H9 (cell line): ENCODE measurements around the gene FSTL4. TPM values are rescaled to one million over a fixed set of nuclear protein-coding genes. Genes with fewer than 3 reads are reported as not detected.

Source experiments
- DNase-seq: peaks from one replicate; pipeline ENCODE4 v3.0.0-alpha.2; 2017
- H2AFZ ChIP-seq: one replicate; pipeline ENCODE4 v1.6.1; 2013; ENCODE audit warnings: mild to moderate bottlenecking, low read length, control low read depth, moderate library complexity
- H2AK5ac ChIP-seq: 2 replicates; pipeline ENCODE4 v1.6.1; 2013; ENCODE audit warnings: low read length, control low read depth, mixed read lengths; ENCODE audit not compliant: insufficient read length
- H2BK120ac ChIP-seq: one replicate; pipeline ENCODE4 v1.6.1; 2013; ENCODE audit warnings: low read depth, mild to moderate bottlenecking, low read length, control low read depth, inconsistent platforms; ENCODE audit not compliant: poor library complexity, severe bottlenecking
- H2BK12ac ChIP-seq: 2 replicates; pipeline ENCODE4 v1.6.1; 2013; ENCODE audit warnings: low read length, control low read depth, mixed read lengths, low read depth; ENCODE audit not compliant: insufficient read length
- H2BK15ac ChIP-seq: 2 replicates; pipeline ENCODE4 v1.6.1; 2013; ENCODE audit warnings: low read depth, low read length, control low read depth
- H2BK20ac ChIP-seq: one replicate; pipeline ENCODE4 v1.6.1; 2013; ENCODE audit warnings: low read depth, mild to moderate bottlenecking, low read length, control low read depth, inconsistent platforms; ENCODE audit not compliant: poor library complexity, severe bottlenecking
- H2BK5ac ChIP-seq: 2 replicates; pipeline ENCODE4 v1.6.1; 2013; ENCODE audit warnings: low read length, control low read depth, mixed read lengths; ENCODE audit not compliant: insufficient read length
- H3K14ac ChIP-seq: 2 replicates; pipeline ENCODE4 v1.6.1; 2013; ENCODE audit warnings: low read length, control low read depth; ENCODE audit not compliant: insufficient read depth
- H3K18ac ChIP-seq: 2 replicates; pipeline ENCODE4 v1.6.1; 2013; ENCODE audit warnings: low read depth, mild to moderate bottlenecking, mixed read lengths, low read length, control low read depth; ENCODE audit not compliant: insufficient read length
- H3K23ac ChIP-seq: 2 replicates; pipeline ENCODE4 v1.6.1; 2013; ENCODE audit warnings: low read length, control low read depth, mixed read lengths, low read depth; ENCODE audit not compliant: insufficient read length
- H3K23me2 ChIP-seq: 2 replicates; pipeline ENCODE4 v1.6.1; 2013; ENCODE audit warnings: low read depth, mild to moderate bottlenecking, mixed read lengths, low read length, control low read depth; ENCODE audit not compliant: insufficient read length, poor library complexity, severe bottlenecking
- H3K27ac ChIP-seq: 2 replicates; pipeline ENCODE4 v1.5.1; 2013; ENCODE audit warnings: low read length, control low read depth, mixed read lengths, low read depth; ENCODE audit not compliant: insufficient read length
- H3K27me3 ChIP-seq: 2 replicates; pipeline ENCODE4 v1.6.1; 2013; ENCODE audit warnings: low read length, control low read depth, inconsistent platforms; ENCODE audit not compliant: insufficient read depth
- H3K4ac ChIP-seq: 2 replicates; pipeline ENCODE4 v1.6.1; 2013; ENCODE audit warnings: low read depth, mild to moderate bottlenecking, control low read depth, inconsistent platforms, low read length, moderate library complexity
- H3K4me1 ChIP-seq: 2 replicates; pipeline ENCODE4 v1.6.1; 2013; ENCODE audit warnings: low read length, control low read depth, inconsistent platforms; ENCODE audit not compliant: insufficient read depth
- H3K4me2 ChIP-seq: 2 replicates; pipeline ENCODE4 v1.6.1; 2013; ENCODE audit warnings: low read length, control low read depth, mixed read lengths; ENCODE audit not compliant: insufficient read length, insufficient read depth
- H3K56ac ChIP-seq: 2 replicates; pipeline ENCODE4 v1.6.1; 2013; ENCODE audit warnings: low read depth, mild to moderate bottlenecking, mixed read lengths, low read length, control low read depth; ENCODE audit not compliant: insufficient read length
- H3K79me1 ChIP-seq: 2 replicates; pipeline ENCODE4 v1.6.1; 2013; ENCODE audit warnings: low read depth, mild to moderate bottlenecking, moderate library complexity, low read length, control low read depth, inconsistent platforms; ENCODE audit not compliant: insufficient read depth, poor library complexity, severe bottlenecking
- H3K79me2 ChIP-seq: 2 replicates; pipeline ENCODE4 v1.6.1; 2013; ENCODE audit warnings: low read length, control low read depth, inconsistent platforms; ENCODE audit not compliant: insufficient read depth
- H3K9ac ChIP-seq: 2 replicates; pipeline ENCODE4 v1.6.1; 2013; ENCODE audit warnings: low read length, control low read depth, mixed read lengths; ENCODE audit not compliant: insufficient read length; ENCODE audit errors: extremely low read depth
- H3K9me3 ChIP-seq: one replicate; pipeline ENCODE4 v1.6.1; 2013; ENCODE audit warnings: low read depth, low read length, inconsistent platforms; ENCODE audit not compliant: control insufficient read depth
- H3T11ph ChIP-seq: one replicate; pipeline ENCODE4 v1.6.1; 2013; ENCODE audit warnings: mild to moderate bottlenecking, low read length, control low read depth, inconsistent platforms
- H4K20me1 ChIP-seq: one replicate; pipeline ENCODE4 v1.6.1; 2013; ENCODE audit not compliant: control insufficient read depth, insufficient read length, insufficient read depth
- H4K5ac ChIP-seq: 2 replicates; pipeline ENCODE4 v1.6.1; 2013; ENCODE audit warnings: low read depth, mild to moderate bottlenecking, mixed read lengths, low read length, control low read depth; ENCODE audit not compliant: insufficient read length
- H4K8ac ChIP-seq: replicated peaks from 2 replicates; pipeline ENCODE4 v1.6.1; 2013; ENCODE audit warnings: low read length, control low read depth, mixed read lengths, low read depth; ENCODE audit not compliant: insufficient read length
- H4K91ac ChIP-seq: 2 replicates; pipeline ENCODE4 v1.6.1; 2013; ENCODE audit warnings: low read depth, mild to moderate bottlenecking, moderate library complexity, mixed read lengths, low read length, control low read depth; ENCODE audit not compliant: insufficient read length
- H3K27ac Mint-ChIP-seq, 3 experiments: 2 replicates in 2 of 3; 3 replicates in 1 of 3; pipeline ENCODE4 v1.8.0; 2020 to 2021; ENCODE audit warnings: mixed read lengths in 3 of 3, mild to moderate bottlenecking in 1 of 3, moderate library complexity in 1 of 3
- H3K27me3 Mint-ChIP-seq: 2 replicates; pipeline ENCODE4 v1.8.0; 2021; ENCODE audit warnings: low read depth, mild to moderate bottlenecking, moderate library complexity, mixed read lengths
- H3K36me3 Mint-ChIP-seq, 3 experiments: 2 replicates in 2 of 3; 3 replicates in 1 of 3; pipeline ENCODE4 v1.8.0; 2020 to 2021; ENCODE audit warnings: low read depth in 3 of 3, mixed read lengths in 3 of 3; ENCODE audit not compliant: insufficient read depth in 1 of 3
- H3K4me1 Mint-ChIP-seq, 2 experiments: 2 replicates each; pipeline ENCODE4 v1.8.0; 2020; ENCODE audit warnings: mixed read lengths in 2 of 2
- H3K4me3 Mint-ChIP-seq, 2 experiments: 2 replicates in 1 of 2; 3 replicates in 1 of 2; pipeline ENCODE4 v1.8.0; 2020 to 2021; ENCODE audit warnings: mild to moderate bottlenecking in 2 of 2, mixed read lengths in 2 of 2, moderate library complexity in 1 of 2
- H3K9me3 Mint-ChIP-seq, 2 experiments: 2 replicates in 1 of 2; 3 replicates in 1 of 2; pipeline ENCODE4 v1.8.0; 2020; ENCODE audit warnings: mild to moderate bottlenecking in 2 of 2, mixed read lengths in 2 of 2, moderate library complexity in 1 of 2
- CTCF ChIP-seq: fragments of 200-600 bp; sonication (generic); conservative IDR thresholded peaks from 3 replicates; pipeline ENCODE4 v1.8.0; 2021; ENCODE audit warnings: antibody characterized with exemption, mild to moderate bottlenecking
- WGBS: extraction: QIAGEN DNeasy Blood & Tissue Kit; methylation state at CpG from one replicate; pipeline ENCODE4 v1.1.7; 2013; ENCODE audit warnings: missing lambda C conversion rate, low lambda C conversion rate, mixed read lengths; ENCODE audit not compliant: insufficient read length; ENCODE audit errors: extremely low coverage; 5-methylcytosine and 5-hydroxymethylcytosine counted together
- total RNA-seq: library from RNA; stranded (reverse); gene quantifications from 2 replicates; pipeline ENCODE4 v1.2.1, GENCODE V29; 2021

FSTL4 gene
- total RNA-seq, 1 experiment from 2014 or later: 5.7 TPM

GRCh38 chr5:133272345-133272744 is 340.0 kb downstream of the FSTL4 start:
- no peaks in the 10 kb centered on the region for H3K36me3 Mint-ChIP-seq
- H2AK5ac ChIP-seq: no peak overlapping the region
- no peak overlapping the region for H3K4ac ChIP-seq
- H3K27me3 Mint-ChIP-seq: no peaks in the 10 kb centered on the region
- H4K5ac ChIP-seq: no peak overlapping the region
- H3K4me2 ChIP-seq: no peak overlapping the region
- DNase-seq: no peak
- no peak overlapping the region for H3K9ac ChIP-seq
- no peak overlapping the region for H3K4me3 Mint-ChIP-seq
- H3K9me3 ChIP-seq: no peaks in the 10 kb centered on the region
- no peak overlapping the region for H3K27ac ChIP-seq
- H3K79me1 ChIP-seq: no peaks in the 10 kb centered on the region
- no peak overlapping the region for H4K91ac ChIP-seq
- no peak overlapping the region for H2AFZ ChIP-seq
- no peak overlapping the region for H3K18ac ChIP-seq
- no peaks in the 10 kb centered on the region for H4K20me1 ChIP-seq
- no peak overlapping the region for H3K27ac Mint-ChIP-seq
- no peak overlapping the region for H2BK12ac ChIP-seq
- no peaks in the 10 kb centered on the region for H3K79me2 ChIP-seq
- WGBS: no CpG with 5 or more reads among the region's 16 CpGs
- H3K14ac ChIP-seq: no peak overlapping the region
- no peak overlapping the region for H2BK5ac ChIP-seq
- no peak overlapping the region for H2BK20ac ChIP-seq
- H4K8ac ChIP-seq: no peak overlapping the region
- H3K9me3 Mint-ChIP-seq: no peaks in the 10 kb centered on the region
- no peak overlapping the region for H2BK15ac ChIP-seq
- no peak for TF ChIP-seq CTCF
- no peaks in the 10 kb centered on the region for H3K27me3 ChIP-seq
- no peaks in the 10 kb centered on the region for H3K4me1 ChIP-seq
- no peak overlapping the region for H3K23ac ChIP-seq
- no peaks in the 10 kb centered on the region for H3K23me2 ChIP-seq
- H3K4me1 Mint-ChIP-seq: peaks cover 3 to 7% of the 10 kb centered on the region in 2 experiments
- H3K56ac ChIP-seq: no peak overlapping the region
- H3T11ph ChIP-seq: no peak overlapping the region
- H2BK120ac ChIP-seq: no peak overlapping the region
